Left ventricle myocardium inferior (tissue), 1 donor: Measurements from ENCODE around the gene EMC7. TPM values are rescaled to one million over a fixed set of nuclear protein-coding genes. Genes with fewer than 3 reads are reported as not detected.

ENCODE experiments used
- DNase-seq: peaks from one replicate; pipeline ENCODE4 v3.0.0-alpha.2; 2020
- H3K27ac ChIP-seq: fragments of 200-600 bp; replicated peaks from 2 replicates; pipeline ENCODE4 v1.8.0; 2021
- H3K27me3 ChIP-seq: fragments of 200-600 bp; 2 replicates; pipeline ENCODE4 v1.8.0; 2021; ENCODE audit warnings: low read depth
- H3K36me3 ChIP-seq: fragments of 200-600 bp; 2 replicates; pipeline ENCODE4 v1.8.0; 2021
- H3K4me1 ChIP-seq: fragments of 200-600 bp; 2 replicates; pipeline ENCODE4 v1.8.0; 2021
- H3K4me3 ChIP-seq: fragments of 200-600 bp; 2 replicates; pipeline ENCODE4 v1.8.0; 2021; ENCODE audit warnings: mild to moderate bottlenecking, moderate library complexity
- H3K9me3 ChIP-seq: fragments of 200-600 bp; replicated peaks from 2 replicates; pipeline ENCODE4 v1.8.0; 2021
- CTCF ChIP-seq: fragments of 200-600 bp; IDR thresholded peaks from 2 replicates; pipeline ENCODE4 v1.8.0; 2021; ENCODE audit warnings: antibody characterized with exemption, mild to moderate bottlenecking, borderline replicate concordance
- intact Hi-C: fragments of 100-400 bp; cut with micrococcal nuclease; formaldehyde crosslinking; loops from one replicate; pipeline ENCODE4 v1.11.0; 2022
- long read RNA-seq: library from polyadenylated mRNA; unstranded; transcript quantifications from one replicate; pipeline ENCODE4 v2.0.0, GENCODE V29; 2021
- total RNA-seq: library from RNA; stranded (reverse); fragmentation: NEBNext Ultra II Directional; extraction: Animal tissue kit (Norgen Biotek cat#: 25700); gene quantifications from one replicate; pipeline ENCODE4 v1.2.1, GENCODE V29; 2021
- donor health status: DM: no; HTN: yes; CAD: no; lungs with severe emphysema.

The EMC7 gene
- 56.5 TPM for total RNA-seq
- long read RNA-seq, transcript EMC7-201 (5 exons, 1,155 nt) = major isoform, 49 of 55 reads
- long read RNA-seq, partial matches to known transcripts = 0 of 55 reads
- long read RNA-seq, other reads (novel, unspliced or antisense) = 6 of 55 reads

GRCh38 chr15:34101366-34102174 lies at the start of gene EMC7, which contains the start of gene PGBD4:
Gene EMC7 (minus strand): TSS chr15:34101862. CDS start chr15:34101839, 23 bp downstream.
Gene PGBD4 (plus strand): TSS chr15:34102083. CDS start chr15:34102532, 449 bp downstream.
- Histone ChIP-seq H3K4me1 (peaks cover 37% of the 10 kb centered on the region), H3K4me3 (peak within 1 kb of the TSS; percentile 72), H3K27me3 (no peaks in the 10 kb centered on the region), H3K9me3 (no peaks in the 10 kb centered on the region), H3K27ac (peak within 1 kb of the TSS; percentile 91), H3K36me3 (peaks cover 4% of the 10 kb centered on the region)
- intact Hi-C loops = loop anchor here (10.0 kb wide), 1 partner anchor 123 kb away; the partner anchor contains the start of gene EMC4
- TF ChIP-seq CTCF = no peak
- DNase-seq = peak; percentile 99

- Histone ChIP-seq H3K36me3 (peaks cover 88% of the 10 kb centered on the region), H3K27ac (no peak overlapping the region), H3K4me1 (no peaks in the 10 kb centered on the region), H3K4me3 (no peak overlapping the region), H3K9me3 (no peaks in the 10 kb centered on the region), H3K27me3 (no peaks in the 10 kb centered on the region)
- DNase-seq = no peak
- intact Hi-C loops = no loop called here
- no peak for TF ChIP-seq CTCF
Measured at GRCh38 chr15:34147371-34148140, 45.9 kb upstream of the EMC7 start.

GRCh38 chr15:34133511-34133910 lies 31.8 kb upstream of the EMC7 start:
- Histone ChIP-seq H3K4me3 (no peak overlapping the region), H3K36me3 (peaks cover 5% of the 10 kb centered on the region), H3K4me1 (no peaks in the 10 kb centered on the region), H3K9me3 (no peaks in the 10 kb centered on the region), H3K27ac (no peak overlapping the region), H3K27me3 (no peaks in the 10 kb centered on the region)
- no peak for DNase-seq
- TF ChIP-seq CTCF = no peak
- intact Hi-C loops = no loop called here

- intact Hi-C loops = no loop called here
- Histone ChIP-seq H3K4me1 (no peaks in the 10 kb centered on the region), H3K27ac (no peak overlapping the region), H3K27me3 (no peaks in the 10 kb centered on the region), H3K4me3 (no peak overlapping the region), H3K36me3 (no peaks in the 10 kb centered on the region), H3K9me3 (no peaks in the 10 kb centered on the region)
- DNase-seq = no peak
- TF ChIP-seq CTCF = no peak
Measured at GRCh38 chr15:34132881-34133280, 31.2 kb upstream of the EMC7 start.

- intact Hi-C loops = no loop called here
- Histone ChIP-seq H3K27ac (no peak overlapping the region), H3K9me3 (no peaks in the 10 kb centered on the region), H3K4me1 (no peaks in the 10 kb centered on the region), H3K27me3 (no peaks in the 10 kb centered on the region), H3K36me3 (no peaks in the 10 kb centered on the region), H3K4me3 (no peak overlapping the region)
- no peak for TF ChIP-seq CTCF
- no peak for DNase-seq
Measured at GRCh38 chr15:34128898-34129297, 27.2 kb upstream of the EMC7 start.
